G401.6 (cell line): ENCODE results near the gene PPIL6.

Experiments used
- FAIRE-seq: peaks from 2 replicates; lab custom pipeline; 2012; peaks lifted over from hg19 to GRCh38; lab: Jason Lieb, UNC

Gene PPIL6

GRCh38 chr6:109449064-109449794 lies 8.8 kb upstream of the PPIL6 start:
- no peak for FAIRE-seq

- no peak for FAIRE-seq
Measured at GRCh38 chr6:109448615-109449014, 8.2 kb upstream of the PPIL6 start.

GRCh38 chr6:109447878-109448555 lies 7.6 kb upstream of the PPIL6 start:
- FAIRE-seq, result no peak

GRCh38 chr6:109447087-109447486 lies 6.7 kb upstream of the PPIL6 start:
- no peak for FAIRE-seq

- no peak for FAIRE-seq
Measured at GRCh38 chr6:109446541-109446940, 6.1 kb upstream of the PPIL6 start.

GRCh38 chr6:109446072-109446471 lies 5.6 kb upstream of the PPIL6 start:
- no peak for FAIRE-seq

- FAIRE-seq, result no peak
Measured at GRCh38 chr6:109445382-109445781, 5.0 kb upstream of the PPIL6 start.

GRCh38 chr6:109443425-109443950 lies 3.1 kb upstream of the PPIL6 start:
- no peak for FAIRE-seq

- no peak for FAIRE-seq
Measured at GRCh38 chr6:109442393-109442924, 2.0 kb upstream of the PPIL6 start.

- FAIRE-seq, result no peak
Measured at GRCh38 chr6:109441069-109441816, 815 bp upstream of the PPIL6 start.

- no peak for FAIRE-seq
Measured at GRCh38 chr6:109436041-109436440, 4.4 kb downstream of the PPIL6 start.

GRCh38 chr6:109434456-109434855 lies 6.0 kb downstream of the PPIL6 start:
- no peak for FAIRE-seq

- no peak for FAIRE-seq
Measured at GRCh38 chr6:109429496-109429895, 10.9 kb downstream of the PPIL6 start.

GRCh38 chr6:109428889-109429477 lies 11.4 kb downstream of the PPIL6 start:
- no peak for FAIRE-seq

- FAIRE-seq, result no peak
Measured at GRCh38 chr6:109424946-109425345, 15.5 kb downstream of the PPIL6 start.

- no peak for FAIRE-seq
Measured at GRCh38 chr6:109421184-109421583, 19.2 kb downstream of the PPIL6 start.

- FAIRE-seq, result no peak
Measured at GRCh38 chr6:109420751-109421150, 19.7 kb downstream of the PPIL6 start.

- FAIRE-seq, result no peak
Measured at GRCh38 chr6:109417646-109418045, 22.8 kb downstream of the PPIL6 start.

- no peak for FAIRE-seq
Measured at GRCh38 chr6:109411034-109411433, 29.4 kb downstream of the PPIL6 start.

GRCh38 chr6:109406196-109406595 lies 34.2 kb downstream of the PPIL6 start:
- no peak for FAIRE-seq

- no peak for FAIRE-seq
Measured at GRCh38 chr6:109397020-109397419, 43.4 kb downstream of the PPIL6 start.

- no peak for FAIRE-seq
Measured at GRCh38 chr6:109396046-109396718, 44.2 kb downstream of the PPIL6 start.
